ENCODE data around the gene RECK. TPM values are rescaled to one million over a fixed set of nuclear protein-coding genes. Genes with fewer than 3 reads are reported as not detected.
A peak's percentile ranks its signal among the peaks of the same experiment; 100 is the strongest.

The RECK gene
- total RNA-seq, 1 experiment from 2014 or later = 5.0 TPM

GRCh38 chr9:36163049-36163785, 126.5 kb downstream of the RECK start:
- ATAC-seq (no peak), DNase-seq (no peak)
- BruUV-seq (replicated peaks) = no TSS peak
- H2AFZ ChIP-seq (ENCODE audit: low read length) = peak overlapping the region; percentile 42
- H3K79me2 ChIP-seq (ENCODE audit: low read length) = no peaks in the 10 kb centered on the region
- no peak for TF ChIP-seq EZH2phosphoT487 (IDR thresholded peaks at IDR 0.05; ENCODE audit: borderline replicate concordance, low read length)
- no peak for TF ChIP-seq EZH2 (IDR thresholded peaks at IDR 0.05; ENCODE audit: low read length, unreplicated experiment)
- TF ChIP-seq CTCF (conservative IDR thresholded peaks at IDR 0.05; ENCODE audit: low read depth, low read length) = no peak
- H3K4me3 ChIP-seq (ENCODE audit: low read length) = no peak overlapping the region
- no peak overlapping the region; the same call in 1 of the 2 replicates for H3K9ac ChIP-seq (ENCODE audit: low read length)
- intact Hi-C loops (cut with micrococcal nuclease) = no loop called here
- H3K27ac ChIP-seq (ENCODE audit: low read length) = peak overlapping the region; percentile 48
- CTCF ChIA-PET = interaction anchor here (0.6 to 1.0 kb wide), 2 partner anchors 27 to 175 kb away, joined by 4 read pairs; partner anchors contain the start of gene CLTA
- H3K36me3 ChIP-seq (ENCODE audit: low read depth, low read length) = no peaks in the 10 kb centered on the region
- H4K20me1 ChIP-seq (ENCODE audit: low read length) = no peaks in the 10 kb centered on the region
- H3K9me2 ChIP-seq (replicated peaks; ENCODE audit: low read length) = no peaks in the 10 kb centered on the region
- peaks cover 13% of the 10 kb centered on the region for H3K4me1 ChIP-seq (ENCODE audit: insufficient read depth, low read length)
- H3F3A ChIP-seq (ENCODE audit: low read length, unreplicated experiment) = no peaks in the 10 kb centered on the region
- H3K27me3 ChIP-seq (ENCODE audit: low read length) = no peaks in the 10 kb centered on the region
- H3K4me2 ChIP-seq (ENCODE audit: low read length) = peak overlapping the region; percentile 29; the same call in 1 of the 2 replicates
- no peaks in the 10 kb centered on the region for H3K9me3 ChIP-seq (ENCODE audit: low read length)
- POLR2A ChIA-PET (ENCODE audit: unreplicated experiment) = no interaction called here

GRCh38 chr9:36163786-36164170, 127.1 kb downstream of the RECK start:
- POLR2A ChIA-PET (ENCODE audit: unreplicated experiment) = no interaction called here
- H4K20me1 ChIP-seq (ENCODE audit: low read length) = no peaks in the 10 kb centered on the region
- no peaks in the 10 kb centered on the region for H3F3A ChIP-seq (ENCODE audit: low read length, unreplicated experiment)
- peaks cover 13% of the 10 kb centered on the region for H3K4me1 ChIP-seq (ENCODE audit: insufficient read depth, low read length)
- peak overlapping the region; percentile 29; the same call in 1 of the 2 replicates for H3K4me2 ChIP-seq (ENCODE audit: low read length)
- H3K27me3 ChIP-seq (ENCODE audit: low read length) = no peaks in the 10 kb centered on the region
- CTCF ChIA-PET = interaction anchor here (0.6 to 1.0 kb wide), 2 partner anchors 27 to 175 kb away, joined by 4 read pairs; partner anchors contain the start of gene CLTA
- BruUV-seq (replicated peaks) = no TSS peak
- H2AFZ ChIP-seq (ENCODE audit: low read length) = peak overlapping the region; percentile 42; the same call in 1 of the 2 replicates
- intact Hi-C loops (cut with micrococcal nuclease) = no loop called here
- TF ChIP-seq CTCF (conservative IDR thresholded peaks at IDR 0.05; ENCODE audit: low read depth, low read length) (no peak), EZH2phosphoT487 (IDR thresholded peaks at IDR 0.05; ENCODE audit: borderline replicate concordance, low read length) (no peak), EZH2 (IDR thresholded peaks at IDR 0.05; ENCODE audit: low read length, unreplicated experiment) (no peak)
- peak overlapping the region; percentile 48 for H3K27ac ChIP-seq (ENCODE audit: low read length)
- no peak overlapping the region for H3K4me3 ChIP-seq (ENCODE audit: low read length)
- DNase-seq (peak; percentile 42), ATAC-seq (peak; percentile 41)
- H3K9me2 ChIP-seq (replicated peaks; ENCODE audit: low read length) = no peaks in the 10 kb centered on the region
- H3K9ac ChIP-seq (ENCODE audit: low read length) = no peak overlapping the region
- H3K36me3 ChIP-seq (ENCODE audit: low read depth, low read length) = no peaks in the 10 kb centered on the region
- no peaks in the 10 kb centered on the region for H3K79me2 ChIP-seq (ENCODE audit: low read length)
- H3K9me3 ChIP-seq (ENCODE audit: low read length) = no peaks in the 10 kb centered on the region

- no peaks in the 10 kb centered on the region for H3F3A ChIP-seq (ENCODE audit: low read length, unreplicated experiment)
- ATAC-seq (no peak), DNase-seq (no peak)
- POLR2A ChIA-PET (ENCODE audit: unreplicated experiment) = interaction anchor here (0.6 kb wide), 1 partner anchor 1990 kb away, joined by 3 read pairs; no protein-coding TSS in a partner anchor
- H3K79me2 ChIP-seq (ENCODE audit: low read length) = no peaks in the 10 kb centered on the region
- H3K9me3 ChIP-seq (ENCODE audit: low read length) = no peaks in the 10 kb centered on the region
- no peak overlapping the region for H3K4me2 ChIP-seq (ENCODE audit: low read length)
- H3K36me3 ChIP-seq (ENCODE audit: low read depth, low read length) = no peaks in the 10 kb centered on the region
- H3K27me3 ChIP-seq (ENCODE audit: low read length) = no peaks in the 10 kb centered on the region
- no TSS peak for BruUV-seq (replicated peaks)
- CTCF ChIA-PET = interaction anchor here (0.6 to 1.0 kb wide), 2 partner anchors 26 to 354 kb away, joined by 4 read pairs; partner anchors contain the start of gene CLTA
- no peak overlapping the region for H2AFZ ChIP-seq (ENCODE audit: low read length)
- no peaks in the 10 kb centered on the region for H4K20me1 ChIP-seq (ENCODE audit: low read length)
- H3K4me1 ChIP-seq (ENCODE audit: insufficient read depth, low read length) = peaks cover 13% of the 10 kb centered on the region
- H3K27ac ChIP-seq (ENCODE audit: low read length) = no peak overlapping the region
- H3K9ac ChIP-seq (ENCODE audit: low read length) = no peak overlapping the region
- TF ChIP-seq EZH2phosphoT487 (IDR thresholded peaks at IDR 0.05; ENCODE audit: borderline replicate concordance, low read length) = no peak
- TF ChIP-seq CTCF (conservative IDR thresholded peaks at IDR 0.05; ENCODE audit: low read depth, low read length) = no peak
- TF ChIP-seq EZH2 (IDR thresholded peaks at IDR 0.05; ENCODE audit: low read length, unreplicated experiment) = no peak
- intact Hi-C loops (cut with micrococcal nuclease) = no loop called here
- no peaks in the 10 kb centered on the region for H3K9me2 ChIP-seq (replicated peaks; ENCODE audit: low read length)
- no peak overlapping the region for H3K4me3 ChIP-seq (ENCODE audit: low read length)
Observed at GRCh38 chr9:36164372-36164771, 127.7 kb downstream of the RECK start.

All from PC-3 (cell line).